Measurements from ENCODE around the gene VAV1. TPM values are rescaled to one million over a fixed set of nuclear protein-coding genes. Genes with fewer than 3 reads are reported as not detected.
"Not testable (repeated sequence)": the region's sequence is repeated elsewhere in the genome, so short reads cannot be mapped to it uniquely, and the experiment has no call there.

Gene VAV1
- total and polyA plus RNA-seq, 9 of the 15 experiments (the other 6 are each of a cell fraction or from before 2014, with no cell fraction given) = 0.46 to 20.1 (median 11.1) TPM

- H3K4me2 ChIP-seq (ENCODE audit: insufficient read depth, low read length); H3K79me2 ChIP-seq (ENCODE audit: control insufficient read depth, insufficient read depth, low read length); H4K20me1 ChIP-seq (replicated peaks; ENCODE audit: control insufficient read depth, insufficient read depth, low read length); H3K9me3 ChIP-seq (replicated peaks; ENCODE audit: control insufficient read depth, insufficient read depth, low read depth, low read length); FAIRE-seq; BruUV-seq (replicated peaks); DNase-seq (ENCODE audit: extremely low read depth in 1 of 4, low spot score in 3 of 4); H3K36me3 ChIP-seq (ENCODE audit: control insufficient read depth, insufficient read depth, low read length); H2AFZ ChIP-seq (ENCODE audit: low read depth, low read length); H3K9me1 ChIP-seq (ENCODE audit: control insufficient read depth, insufficient read depth, low read length); in situ Hi-C loops (cut with MboI); ATAC-seq; H3K27ac ChIP-seq (ENCODE audit: extremely low read depth, low read depth, low read length); intact Hi-C loops (cut with micrococcal nuclease); H3K4me3 ChIP-seq; CTCF ChIA-PET (ENCODE audit: low intra/inter-chr PET ratio); H3K27me3 ChIP-seq (ENCODE audit: control insufficient read depth in 2 of 2, insufficient read depth in 2 of 2, low read length in 2 of 2); H3K9ac ChIP-seq (ENCODE audit: insufficient read depth in 1 of 2, low read depth in 2 of 2, low read length in 2 of 2): not testable (repeated sequence)
- POLR2A ChIA-PET = interaction anchor here (1.2 kb wide), 1 partner anchor 12 kb away, joined by 3 read pairs; no protein-coding TSS in a partner anchor
- WGBS (ENCODE audit: insufficient coverage, low coverage, missing lambda C conversion rate) = 65% methylated on average over 13 of the region's 14 CpGs
- TF ChIP-seq ZNF121 (CRISPR knock-in tag; conservative IDR thresholded peaks at IDR 0.05) (peak; percentile 93), RBM25 (IDR thresholded peaks at IDR 0.05; ENCODE audit: low read depth, low read length, severe bottlenecking) (peak; percentile 20)
- peaks cover 17 to 20% of the 10 kb centered on the region in 2 experiments for H3K4me1 ChIP-seq (replicated peaks in 1 of 2; ENCODE audit: control insufficient read depth in 2 of 2, insufficient read depth in 2 of 2, low read length in 2 of 2)
Measured at GRCh38 chr19:6800160-6800790, 27.8 kb downstream of the VAV1 start.

GRCh38 chr19:6800991-6801484 lies 28.5 kb downstream of the VAV1 start:
- no peak for FAIRE-seq

More at GRCh38 chr19:6800991-6801484, 28.5 kb downstream of the VAV1 start:
- Histone ChIP-seq H3K79me2 (ENCODE audit: control insufficient read depth, insufficient read depth, low read length) (peaks cover 4% of the 10 kb centered on the region; the same call in 1 of the 3 replicates), H3K36me3 (ENCODE audit: control insufficient read depth, insufficient read depth, low read length) (no peaks in the 10 kb centered on the region), H3K27ac (ENCODE audit: extremely low read depth, low read depth, low read length) (peak overlapping the region; percentile 79; the same call in 2 of the 3 replicates), H3K4me2 (ENCODE audit: insufficient read depth, low read length) (peak overlapping the region; percentile 55; the same call in 1 of the 2 replicates), H4K20me1 (replicated peaks; ENCODE audit: control insufficient read depth, insufficient read depth, low read length) (no peaks in the 10 kb centered on the region), H3K9me3 (replicated peaks; ENCODE audit: control insufficient read depth, insufficient read depth, low read depth, low read length) (no peaks in the 10 kb centered on the region), H3K4me1 (replicated peaks in 1 of 2; ENCODE audit: control insufficient read depth in 2 of 2, insufficient read depth in 2 of 2, low read length in 2 of 2) (peaks cover 17 to 20% of the 10 kb centered on the region in 2 experiments), H3K27me3 (ENCODE audit: control insufficient read depth in 2 of 2, insufficient read depth in 2 of 2, low read length in 2 of 2) (no peaks in the 10 kb centered on the region), H3K9ac (ENCODE audit: insufficient read depth in 1 of 2, low read depth in 2 of 2, low read length in 2 of 2) (peak overlapping the region in 1 of 2 experiments; percentile 84; a peak in 2 of 4 replicates), H3K4me3 (no peak overlapping the region), H2AFZ (ENCODE audit: low read depth, low read length) (peak overlapping the region; percentile 95), H3K9me1 (ENCODE audit: control insufficient read depth, insufficient read depth, low read length) (no peaks in the 10 kb centered on the region)
- in situ Hi-C loops (cut with MboI) (no loop called here), intact Hi-C loops (cut with micrococcal nuclease) (no loop called here)
- ATAC-seq = no peak
- DNase-seq (ENCODE audit: extremely low read depth in 1 of 4, low spot score in 3 of 4) = no peak
- no peak for TF ChIP-seq TEAD1 (CRISPR knock-in tag; IDR thresholded peaks at IDR 0.05)
- ChIA-PET POLR2A (interaction anchor here (1.2 kb wide), 1 partner anchor 11 kb away, joined by 3 read pairs; no protein-coding TSS in a partner anchor), CTCF (ENCODE audit: low intra/inter-chr PET ratio) (no interaction called here)
- 82% methylated on average over 10 of the region's 10 CpGs for WGBS (ENCODE audit: insufficient coverage, low coverage, missing lambda C conversion rate)
- no TSS peak for BruUV-seq (replicated peaks)

Data from K562 (cell line).